Sigmoid colon (tissue), 4 donors: Measurements from ENCODE around the gene RNPS1.

Source experiments
- POLR2A ChIP-seq, 2 donors: fragments of 450-650 bp; IDR thresholded peaks; one replicate each; pipeline ENCODE4 v1.6.1; 2016; ENCODE audit warnings: antibody characterized with exemption in 2 of 2, mild to moderate bottlenecking in 2 of 2, moderate library complexity in 2 of 2
- POLR2AphosphoS5 ChIP-seq, 4 donors: sonication (generic); formaldehyde crosslinking; IDR thresholded peaks; one replicate each; pipeline ENCODE4 v1.6.1; 2017; ENCODE audit warnings: antibody characterized with exemption in 4 of 4
- TF ChIP-seq, protein P1 (sequence below), 4 experiments: fragments of 450-650 bp in 3 of 4; fragments of 200-600 bp in 1 of 4; IDR thresholded peaks; one replicate each; pipeline ENCODE4 v1.5.1; 2016 to 2019; ENCODE audit warnings: antibody characterized with exemption in 4 of 4, mild to moderate bottlenecking in 3 of 4, moderate library complexity in 2 of 4

- TF ChIP-seq, protein P1, sequence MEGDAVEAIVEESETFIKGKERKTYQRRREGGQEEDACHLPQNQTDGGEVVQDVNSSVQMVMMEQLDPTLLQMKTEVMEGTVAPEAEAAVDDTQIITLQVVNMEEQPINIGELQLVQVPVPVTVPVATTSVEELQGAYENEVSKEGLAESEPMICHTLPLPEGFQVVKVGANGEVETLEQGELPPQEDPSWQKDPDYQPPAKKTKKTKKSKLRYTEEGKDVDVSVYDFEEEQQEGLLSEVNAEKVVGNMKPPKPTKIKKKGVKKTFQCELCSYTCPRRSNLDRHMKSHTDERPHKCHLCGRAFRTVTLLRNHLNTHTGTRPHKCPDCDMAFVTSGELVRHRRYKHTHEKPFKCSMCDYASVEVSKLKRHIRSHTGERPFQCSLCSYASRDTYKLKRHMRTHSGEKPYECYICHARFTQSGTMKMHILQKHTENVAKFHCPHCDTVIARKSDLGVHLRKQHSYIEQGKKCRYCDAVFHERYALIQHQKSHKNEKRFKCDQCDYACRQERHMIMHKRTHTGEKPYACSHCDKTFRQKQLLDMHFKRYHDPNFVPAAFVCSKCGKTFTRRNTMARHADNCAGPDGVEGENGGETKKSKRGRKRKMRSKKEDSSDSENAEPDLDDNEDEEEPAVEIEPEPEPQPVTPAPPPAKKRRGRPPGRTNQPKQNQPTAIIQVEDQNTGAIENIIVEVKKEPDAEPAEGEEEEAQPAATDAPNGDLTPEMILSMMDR (IDR thresholded peaks at IDR 0.05), result no peak
- no peak for TF ChIP-seq POLR2AphosphoS5 (IDR thresholded peaks at IDR 0.05)
- TF ChIP-seq POLR2A (IDR thresholded peaks at IDR 0.05), result no peak
These were observed 58.0 kb downstream of the RNPS1 start for GRCh38 chr16:2210009-2210332.
